ENCODE results near the gene YIPF4. TPM values are rescaled to one million over a fixed set of nuclear protein-coding genes. Genes with fewer than 3 reads are reported as not detected.
"Not testable (repeated sequence)": the region's sequence is repeated elsewhere in the genome, so short reads cannot be mapped to it uniquely, and the experiment has no call there.

Gene YIPF4
- total RNA-seq, 2 experiments from 2014 or later = 32.1 to 40.5 TPM

- ChIA-PET POLR2A (no interaction called here), CTCF (no interaction called here)
- Mint-ChIP-seq H3K36me3 (ENCODE audit: low read depth) (no peaks in the 10 kb centered on the region), H3K9me3 (no peaks in the 10 kb centered on the region), H3K27me3 (no peaks in the 10 kb centered on the region), H3K4me1 (ENCODE audit: low read depth) (no peaks in the 10 kb centered on the region), H3K4me3 (no peak overlapping the region), H3K27ac (no peak overlapping the region)
- DNase-seq (no peak), ATAC-seq (no peak)
- intact Hi-C loops (cut with micrococcal nuclease) = no loop called here
- TF ChIP-seq, protein P1, sequence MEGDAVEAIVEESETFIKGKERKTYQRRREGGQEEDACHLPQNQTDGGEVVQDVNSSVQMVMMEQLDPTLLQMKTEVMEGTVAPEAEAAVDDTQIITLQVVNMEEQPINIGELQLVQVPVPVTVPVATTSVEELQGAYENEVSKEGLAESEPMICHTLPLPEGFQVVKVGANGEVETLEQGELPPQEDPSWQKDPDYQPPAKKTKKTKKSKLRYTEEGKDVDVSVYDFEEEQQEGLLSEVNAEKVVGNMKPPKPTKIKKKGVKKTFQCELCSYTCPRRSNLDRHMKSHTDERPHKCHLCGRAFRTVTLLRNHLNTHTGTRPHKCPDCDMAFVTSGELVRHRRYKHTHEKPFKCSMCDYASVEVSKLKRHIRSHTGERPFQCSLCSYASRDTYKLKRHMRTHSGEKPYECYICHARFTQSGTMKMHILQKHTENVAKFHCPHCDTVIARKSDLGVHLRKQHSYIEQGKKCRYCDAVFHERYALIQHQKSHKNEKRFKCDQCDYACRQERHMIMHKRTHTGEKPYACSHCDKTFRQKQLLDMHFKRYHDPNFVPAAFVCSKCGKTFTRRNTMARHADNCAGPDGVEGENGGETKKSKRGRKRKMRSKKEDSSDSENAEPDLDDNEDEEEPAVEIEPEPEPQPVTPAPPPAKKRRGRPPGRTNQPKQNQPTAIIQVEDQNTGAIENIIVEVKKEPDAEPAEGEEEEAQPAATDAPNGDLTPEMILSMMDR (IDR thresholded peaks at IDR 0.05) = no peak
Measured at GRCh38 chr2:32330136-32330535, 52.4 kb downstream of the YIPF4 start.

DNA sequence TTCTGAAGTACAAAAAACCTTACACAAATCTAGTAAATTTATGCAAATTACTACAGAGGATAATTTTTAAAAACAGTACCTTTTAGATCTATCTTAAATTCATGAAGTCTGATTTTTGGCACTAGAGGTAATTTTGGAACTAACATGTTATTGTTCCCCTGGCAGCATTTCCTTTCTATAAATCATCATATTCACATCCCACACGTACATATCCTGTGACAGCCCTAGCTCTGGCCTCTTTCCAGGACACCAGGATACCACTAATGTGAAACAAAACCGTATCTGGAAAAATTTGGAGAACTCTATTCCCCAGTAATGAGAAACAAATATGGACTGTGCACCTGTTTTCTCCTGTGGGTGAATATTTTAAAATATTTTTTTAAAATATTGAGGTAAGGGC is 65.1 kb downstream of the YIPF4 start:
- H3K4me1 Mint-ChIP-seq (ENCODE audit: low read depth) = no peaks in the 10 kb centered on the region
- TF ChIP-seq, protein P1 (IDR thresholded peaks at IDR 0.05) = no peak
- POLR2A ChIA-PET = interaction anchor here (0.7 kb wide), 1 partner anchor 113 kb away, joined by 3 read pairs; no protein-coding TSS in a partner anchor
- H3K27ac Mint-ChIP-seq = no peak overlapping the region
- no peaks in the 10 kb centered on the region for H3K27me3 Mint-ChIP-seq
- no peaks in the 10 kb centered on the region for H3K9me3 Mint-ChIP-seq
- H3K36me3 Mint-ChIP-seq (ENCODE audit: low read depth) = no peaks in the 10 kb centered on the region
- intact Hi-C loops (cut with micrococcal nuclease) = no loop called here
- ATAC-seq (no peak), DNase-seq (no peak)
- CTCF ChIA-PET = no interaction called here
- H3K4me3 Mint-ChIP-seq = no peak overlapping the region

DNA sequence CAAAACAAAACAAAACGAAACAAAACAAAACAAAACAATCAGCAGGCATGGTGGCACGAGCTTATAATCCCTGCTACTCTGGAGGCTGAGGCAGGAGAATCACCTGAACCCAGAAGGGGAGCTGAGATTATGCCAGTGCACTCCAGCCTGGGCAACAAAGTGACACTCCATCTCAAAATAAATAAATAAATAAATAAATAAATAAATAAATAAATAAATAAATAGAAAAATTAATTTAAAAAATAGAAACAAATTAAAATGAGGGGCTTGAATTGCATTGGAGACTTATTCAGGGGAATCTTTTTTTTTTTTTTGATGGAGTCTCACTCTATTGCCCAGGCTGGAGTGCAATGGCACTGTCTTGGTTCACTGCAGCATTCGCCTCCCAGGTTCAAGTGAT is 73.1 kb downstream of the YIPF4 start:
- CTCF ChIA-PET; DNase-seq; H3K9me3 Mint-ChIP-seq; H3K4me1 Mint-ChIP-seq (ENCODE audit: low read depth); ATAC-seq; intact Hi-C loops (cut with micrococcal nuclease); H3K36me3 Mint-ChIP-seq (ENCODE audit: low read depth); H3K27ac Mint-ChIP-seq; H3K27me3 Mint-ChIP-seq; H3K4me3 Mint-ChIP-seq: not testable (repeated sequence)
- POLR2A ChIA-PET = interaction anchor here (0.6 to 0.8 kb wide), 2 partner anchors 13 to 83 kb away, joined by 3 to 4 read pairs; no protein-coding TSS in a partner anchor

- intact Hi-C loops (cut with micrococcal nuclease) = no loop called here
- Mint-ChIP-seq H3K4me1 (ENCODE audit: low read depth) (peaks cover 26% of the 10 kb centered on the region), H3K27me3 (no peaks in the 10 kb centered on the region), H3K36me3 (ENCODE audit: low read depth) (peaks cover 21% of the 10 kb centered on the region), H3K4me3 (peak overlapping the region; percentile 83), H3K27ac (peak overlapping the region; percentile 95), H3K9me3 (no peaks in the 10 kb centered on the region)
- TF ChIP-seq, protein P1 (IDR thresholded peaks at IDR 0.05) = no peak
- ChIA-PET POLR2A (no interaction called here), CTCF (no interaction called here)
- DNase-seq (no peak), ATAC-seq (no peak)
Measured at GRCh38 chr2:32355976-32356680, 78.4 kb downstream of the YIPF4 start.

- H3K27ac Mint-ChIP-seq = peak within 1 kb of the TSS; percentile 95
- peak within 1 kb of the TSS; percentile 83 for H3K4me3 Mint-ChIP-seq
- TF ChIP-seq, protein P1 (IDR thresholded peaks at IDR 0.05) = no peak
- H3K4me1 Mint-ChIP-seq (ENCODE audit: low read depth) = peaks cover 32% of the 10 kb centered on the region
- intact Hi-C loops (cut with micrococcal nuclease) = no loop called here
- DNase-seq = peak; percentile 97
- H3K27me3 Mint-ChIP-seq = no peaks in the 10 kb centered on the region
- POLR2A ChIA-PET = interaction anchor here (1.0 to 1.3 kb wide), 2 partner anchors 11 to 16 kb away, joined by 3 to 4 read pairs; no protein-coding TSS in a partner anchor
- ATAC-seq = peak; percentile 93
- CTCF ChIA-PET = no interaction called here
- H3K36me3 Mint-ChIP-seq (ENCODE audit: low read depth) = peaks cover 27% of the 10 kb centered on the region
- peaks cover 4% of the 10 kb centered on the region for H3K9me3 Mint-ChIP-seq
Measured at GRCh38 chr2:32356681-32357317, 79.1 kb downstream of the YIPF4 start, which contains the start of gene BIRC6. Gene BIRC6 (plus strand): TSS chr2:32357023. CDS start chr2:32357162, 139 bp downstream.

Data from activated CD8-positive, alpha-beta T cell treated with anti-CD3 and anti-CD28 coated beads for 36 hours (primary cell).